NCI-H1417 (cell line): ENCODE data around the gene PSMD1.
"Not testable (repeated sequence)": the region's sequence is repeated elsewhere in the genome, so short reads cannot be mapped to it uniquely, and the experiment has no call there.

Experiments
- DNase-seq, 3 experiments: peaks; one replicate each; lab custom pipeline; 2025; lab: John Stamatoyannopoulos, UW

The PSMD1 gene

GRCh38 chr2:231115651-231116050, 59.0 kb downstream of the PSMD1 start:
- no peak for DNase-seq

DNA sequence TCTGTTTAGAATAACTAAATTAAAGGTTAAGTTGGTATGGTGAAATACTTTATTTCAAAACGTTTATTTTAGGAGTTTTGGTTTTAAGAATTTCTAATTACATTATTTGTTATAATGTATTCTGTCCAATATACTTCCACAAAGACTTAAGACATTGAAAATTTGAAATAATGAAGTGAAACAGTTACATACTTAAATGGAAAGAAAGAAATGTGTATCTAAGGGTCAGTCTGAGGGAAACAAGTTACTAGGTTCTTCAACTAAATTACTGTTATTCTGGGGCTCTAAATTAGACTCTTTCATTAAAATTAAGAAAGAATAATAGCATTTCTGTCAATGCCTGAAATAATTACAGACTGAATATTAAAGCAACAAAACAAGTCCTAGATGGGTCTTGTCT, 60.5 kb downstream of the PSMD1 start:
- no peak for DNase-seq

DNA sequence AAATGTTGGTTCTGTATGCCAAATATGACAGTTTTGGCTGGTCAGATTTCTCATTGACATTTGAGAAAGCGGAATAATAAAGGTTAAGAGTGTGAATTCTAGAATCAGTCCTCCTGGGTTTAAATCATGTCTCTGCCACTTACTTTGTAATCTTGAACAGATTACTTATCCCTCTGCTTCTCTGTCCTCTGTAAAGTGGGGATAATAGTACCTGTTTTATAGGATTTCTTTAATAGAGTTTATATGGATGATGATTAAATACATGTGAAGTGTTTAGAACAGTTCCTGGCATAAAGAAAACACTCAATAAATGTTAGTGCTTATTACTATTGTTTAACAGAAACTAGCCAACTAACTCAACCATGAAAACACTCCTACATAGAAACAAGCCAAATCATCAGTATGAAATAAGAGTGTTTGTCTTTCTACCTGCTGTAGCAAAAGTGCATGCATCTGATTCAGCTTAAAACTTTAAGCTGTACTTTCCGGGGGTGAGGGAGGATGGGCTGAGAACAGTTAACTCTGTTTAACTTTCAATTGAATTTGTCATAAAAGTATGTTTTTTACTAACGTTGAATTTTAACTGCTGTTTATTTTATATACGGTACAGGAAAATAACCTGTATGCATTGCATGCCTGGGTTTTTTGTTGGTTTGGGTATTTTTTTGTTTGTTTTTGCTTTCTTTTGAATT, 61.4 kb downstream of the PSMD1 start:
- no peak for DNase-seq

DNA sequence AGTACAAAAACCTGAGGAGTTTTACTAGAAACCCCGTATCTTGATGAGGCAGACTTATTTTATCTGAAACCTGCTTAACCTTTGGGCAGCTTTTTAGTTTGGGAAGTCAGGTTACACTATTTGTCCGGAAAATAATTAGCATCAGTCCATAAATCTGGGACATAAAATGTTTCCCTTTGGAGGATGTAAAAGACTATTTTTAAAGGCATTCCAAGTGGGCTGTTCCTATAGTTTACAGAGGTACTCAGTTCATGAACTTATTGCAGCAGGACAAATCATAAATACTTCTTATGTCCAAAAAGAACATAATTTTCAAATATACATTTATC, 61.9 kb downstream of the PSMD1 start:
- no peak for DNase-seq

DNA sequence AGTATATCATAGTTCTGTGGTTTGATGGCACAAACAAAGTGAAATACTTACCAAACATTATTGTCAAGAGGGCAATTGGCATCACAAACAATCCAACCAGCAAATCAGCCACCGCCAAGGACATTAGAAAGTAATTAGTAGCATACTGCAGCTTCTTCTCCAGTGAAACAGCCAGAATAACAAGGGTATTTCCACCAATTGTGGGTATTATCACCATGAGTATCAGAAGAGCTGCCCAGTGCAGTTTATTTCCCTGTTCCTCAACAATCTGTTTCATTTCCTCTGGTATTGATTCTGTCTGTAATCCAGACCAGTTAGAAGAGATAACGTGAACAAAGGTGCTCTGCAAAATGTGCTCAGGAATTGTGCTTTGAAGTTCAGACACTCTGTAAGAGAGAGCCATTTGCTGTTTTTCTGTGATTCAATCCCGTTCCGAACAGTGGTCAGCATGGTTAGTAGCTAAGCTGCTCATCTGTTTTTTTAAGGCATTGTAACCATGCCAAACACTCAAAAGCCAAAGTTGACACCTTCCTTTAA, 66.8 kb downstream of the PSMD1 start:
- peak in 1 of 3 experiments; percentile 7 for DNase-seq

DNA sequence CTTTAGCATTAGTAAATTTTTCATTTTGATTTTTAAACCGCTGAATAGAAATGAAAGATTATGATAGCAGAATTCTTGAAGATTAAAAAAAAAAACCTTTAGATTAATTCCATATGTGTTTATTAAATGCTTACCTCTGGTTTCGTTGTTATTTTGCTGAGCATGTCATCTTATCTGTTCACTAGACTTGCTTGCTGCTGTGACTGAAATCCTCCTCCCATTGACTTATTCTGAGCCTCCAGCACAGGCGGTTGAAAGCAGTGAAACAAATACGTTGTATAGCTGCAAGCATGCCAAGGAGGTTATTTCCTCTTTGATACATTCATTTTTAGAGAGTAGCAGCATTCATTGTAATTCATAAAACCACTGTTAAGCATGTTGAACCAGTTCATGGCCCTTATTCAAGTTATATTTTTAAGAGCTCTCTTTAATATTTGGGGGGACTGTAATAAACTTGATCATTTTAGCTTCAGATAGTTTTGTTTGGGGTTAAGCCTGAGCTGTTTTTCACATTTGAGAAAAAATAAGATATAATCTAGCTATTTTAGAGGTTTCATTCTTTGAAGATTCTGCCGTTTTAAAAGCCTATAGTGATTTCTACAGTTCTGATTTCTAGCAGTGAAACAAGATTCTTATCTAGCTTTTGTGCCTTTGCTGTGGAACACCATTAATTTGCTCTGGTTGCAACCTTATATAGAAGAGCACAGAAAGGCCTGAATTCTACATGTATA, 68.3 kb downstream of the PSMD1 start, which contains the start of gene HTR2B:
HTR2B (minus strand) TSS at position 205 of the 731 bp plus-strand sequence. CDS start 1,278 bp downstream, outside the sequence.
- DNase-seq = no peak

- no peak for DNase-seq
Observed at GRCh38 chr2:231126123-231126522, 69.5 kb downstream of the PSMD1 start.

DNA sequence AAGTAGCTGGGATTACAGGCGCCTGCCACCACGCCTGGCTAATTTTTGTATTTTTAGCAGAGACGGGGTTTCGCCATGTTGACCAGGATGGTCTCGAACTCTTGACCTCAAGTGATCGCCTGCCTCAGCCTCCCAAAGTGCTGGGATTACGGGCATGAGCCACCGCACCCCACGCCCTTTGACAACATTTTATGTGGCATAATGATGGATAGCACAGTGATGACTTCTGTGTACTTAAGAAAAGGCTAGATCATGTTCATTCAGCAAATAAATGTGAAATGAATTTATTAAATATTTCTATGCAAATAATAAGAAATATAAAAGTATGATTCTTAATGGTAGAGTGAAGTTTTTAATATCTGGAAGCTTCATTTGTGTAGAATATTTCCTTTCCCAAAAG, 70.8 kb downstream of the PSMD1 start:
- DNase-seq = no peak

DNA sequence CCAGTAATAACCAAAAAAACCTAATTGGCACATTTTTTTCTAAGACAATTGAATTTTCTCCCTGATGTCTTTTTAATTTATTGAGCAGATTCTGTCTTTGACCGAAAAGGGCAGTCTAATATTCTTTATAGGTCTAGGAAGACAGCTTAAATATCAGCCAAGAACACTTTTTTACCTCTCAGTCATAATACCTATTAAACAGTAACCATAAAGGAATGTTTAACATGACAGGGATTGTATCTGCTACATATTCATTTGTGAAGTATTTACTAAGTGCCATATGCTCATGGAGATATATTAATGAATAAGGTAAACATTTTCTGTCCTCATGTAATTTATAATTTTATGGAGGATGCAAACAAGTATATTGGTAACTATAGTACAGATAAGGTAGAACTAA, 71.3 kb downstream of the PSMD1 start:
- DNase-seq = no peak

DNA sequence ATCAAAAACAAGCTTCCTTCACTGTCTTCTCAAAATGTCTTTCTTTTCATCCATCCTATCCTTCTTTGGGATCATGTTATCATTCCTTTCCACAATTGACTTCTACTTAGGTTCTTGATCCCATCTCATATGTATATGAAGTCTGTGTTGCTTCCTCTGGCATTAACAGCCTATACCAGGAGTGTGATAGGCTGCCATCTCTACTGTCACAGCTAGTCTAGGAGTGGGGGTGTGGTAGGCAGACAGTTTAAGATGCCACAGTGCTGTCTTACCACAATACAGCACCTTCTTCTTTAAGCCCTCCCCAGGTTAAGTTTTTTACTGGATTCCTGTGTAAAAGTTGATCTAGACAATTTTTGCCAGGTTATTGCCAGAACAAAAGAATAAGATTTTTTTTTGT, 71.9 kb downstream of the PSMD1 start:
- DNase-seq = no peak

GRCh38 chr2:231129216-231129615, 72.5 kb downstream of the PSMD1 start:
- DNase-seq = no peak

DNA sequence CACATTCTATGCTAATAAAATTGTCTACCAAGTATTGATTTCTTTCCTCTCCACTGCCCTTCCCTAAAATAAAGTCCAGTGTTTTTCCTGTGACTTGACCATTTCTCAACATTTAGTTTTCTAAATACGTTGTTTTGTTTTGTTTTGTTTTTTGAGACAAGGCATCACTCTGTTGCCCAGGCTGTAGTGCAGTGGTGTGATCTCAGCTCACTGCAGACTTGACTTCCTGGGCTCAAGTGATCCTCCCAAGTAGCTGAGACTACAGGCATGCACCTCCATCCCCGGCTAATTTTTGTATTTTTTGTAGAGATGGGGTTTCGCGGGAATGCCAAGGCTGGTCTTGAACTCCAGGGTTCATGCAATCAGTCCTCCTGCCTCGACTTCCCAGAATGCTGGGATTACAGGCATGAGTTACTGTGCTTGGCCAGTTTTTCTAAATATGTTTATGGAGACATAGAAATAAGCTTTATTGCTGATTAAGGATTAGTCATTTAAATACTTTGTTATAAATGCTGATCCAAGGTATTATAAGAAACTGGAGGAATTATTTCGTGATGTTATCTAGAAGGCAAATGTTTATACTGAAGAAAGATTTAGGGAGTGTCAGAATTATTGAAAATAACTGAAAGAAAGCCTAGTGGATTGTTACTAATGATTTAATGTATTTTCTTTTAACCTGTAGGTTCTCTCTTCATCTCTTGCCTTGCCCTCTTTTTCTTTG, 73.8 kb downstream of the PSMD1 start:
- no peak for DNase-seq

DNA sequence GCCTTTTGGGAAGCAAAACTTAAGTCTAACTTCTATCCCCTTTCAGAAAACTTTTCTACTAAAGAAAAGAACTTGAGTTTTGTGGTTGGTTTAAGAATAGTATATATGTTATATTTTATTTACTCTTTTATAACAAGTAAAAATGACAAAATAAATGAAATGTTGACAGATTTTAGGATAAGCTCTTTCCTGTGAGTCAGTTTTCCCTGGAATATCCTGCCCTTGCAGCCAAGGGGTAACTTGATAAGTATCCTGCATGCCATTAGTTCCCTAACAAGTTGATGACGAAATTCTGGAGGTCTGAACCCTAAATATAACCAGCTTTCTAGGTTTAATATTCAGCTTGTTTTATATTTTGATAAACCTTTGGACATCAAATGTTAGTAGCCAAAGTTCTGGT, 75.5 kb downstream of the PSMD1 start:
- DNase-seq = no peak

- DNase-seq = no peak
Observed at GRCh38 chr2:231133365-231134099, 76.9 kb downstream of the PSMD1 start.

DNA sequence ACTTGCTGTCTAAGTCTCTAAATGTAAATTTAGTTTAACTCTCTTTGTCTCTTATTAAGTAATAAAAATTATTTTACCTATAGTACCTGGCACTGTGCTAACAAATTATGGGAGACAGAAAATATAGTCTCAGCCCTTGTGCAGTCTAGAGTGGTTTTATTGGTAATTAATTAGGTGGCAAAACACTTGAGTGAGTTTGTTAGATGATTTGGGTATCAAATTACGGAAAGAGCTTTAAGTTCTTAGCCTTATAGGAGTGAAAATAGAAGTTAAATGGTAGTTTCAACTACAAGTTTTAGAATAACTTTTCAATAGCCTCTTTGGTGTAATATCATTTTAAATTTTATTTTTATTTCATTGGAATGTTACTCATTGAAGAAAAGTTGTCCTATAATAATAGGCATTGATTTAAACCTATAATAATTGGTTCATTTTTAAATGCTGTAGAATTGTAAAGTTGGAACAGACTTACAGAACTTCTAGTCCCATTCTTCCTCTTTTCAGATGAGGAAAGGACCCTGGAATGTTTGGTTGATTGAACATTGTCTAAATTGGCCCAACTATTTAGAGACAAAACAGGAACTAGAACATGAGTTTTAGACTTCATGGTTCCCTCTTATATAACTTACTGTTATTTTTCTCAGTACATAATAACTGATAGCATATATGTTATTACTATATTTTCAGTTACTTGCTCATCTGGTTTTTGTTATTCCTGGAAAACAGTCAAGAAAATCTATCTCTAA, 78.4 kb downstream of the PSMD1 start:
- peak in 1 of 3 experiments; percentile 52 for DNase-seq

GRCh38 chr2:231138699-231139098, 82.0 kb downstream of the PSMD1 start:
- DNase-seq = no peak

- DNase-seq = no peak
Observed at GRCh38 chr2:231139796-231140195, 83.1 kb downstream of the PSMD1 start.

GRCh38 chr2:231140808-231141207, 84.1 kb downstream of the PSMD1 start:
- not testable (repeated sequence) for DNase-seq

DNA sequence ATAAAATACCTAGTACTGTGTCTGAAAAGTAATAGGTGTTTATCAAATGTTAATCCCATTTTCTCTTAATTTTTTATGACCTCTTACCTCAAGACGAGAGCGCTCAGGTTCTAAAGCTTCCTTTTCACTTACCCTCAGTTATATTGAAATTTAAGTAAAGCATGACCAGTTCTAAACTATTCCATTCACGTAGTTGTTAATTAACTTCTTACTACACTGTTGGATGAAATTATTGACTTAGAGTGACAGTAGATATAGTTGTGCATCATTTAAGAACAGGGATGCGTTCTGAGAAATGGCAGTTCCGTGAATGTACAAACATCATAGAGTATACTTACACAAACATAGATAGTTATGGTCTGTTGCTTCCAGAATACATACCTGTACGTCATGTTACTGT, 88.2 kb downstream of the PSMD1 start:
- DNase-seq = no peak

GRCh38 chr2:231146665-231147064, 90.0 kb downstream of the PSMD1 start:
- no peak for DNase-seq

GRCh38 chr2:231152800-231153557, 96.3 kb downstream of the PSMD1 start:
- no peak for DNase-seq
